Esophagus muscularis mucosa (tissue), 4 donors: ENCODE measurements around the gene DNAH10. TPM values are rescaled to one million over a fixed set of nuclear protein-coding genes. Genes with fewer than 3 reads are reported as not detected.

Source experiments
- DNase-seq: peaks from one replicate; pipeline ENCODE4 v3.0.0-alpha.2; 2017; ENCODE audit errors: extremely low spot score
- H3K27ac ChIP-seq, 4 donors: fragments of 200-600 bp; sonication (generic); replicated peaks in 1 of 4; 1 replicate in 3 of 4; 2 replicates in 1 of 4; pipeline ENCODE4 v1.5.1; 2016 to 2019; ENCODE audit warnings: mild to moderate bottlenecking in 1 of 4
- H3K27me3 ChIP-seq, 4 donors: fragments of 200-600 bp; sonication (generic); one replicate each; pipeline versions ENCODE4 v1.5.1 to v1.6.0; 2016 to 2019
- H3K36me3 ChIP-seq, 4 donors: fragments of 200-600 bp; sonication (generic); one replicate each; pipeline ENCODE4 v1.5.1; 2016 to 2019
- H3K4me1 ChIP-seq, 4 donors: fragments of 200-600 bp; sonication (generic); one replicate each; pipeline ENCODE4 v1.5.1; 2016 to 2019
- H3K4me3 ChIP-seq, 4 donors: fragments of 200-600 bp; sonication (generic); 1 replicate in 2 of 4; 2 replicates in 2 of 4; pipeline ENCODE4 v1.5.1; 2016 to 2019; ENCODE audit warnings: mild to moderate bottlenecking in 4 of 4, moderate library complexity in 1 of 4
- H3K9me3 ChIP-seq, 4 donors: fragments of 200-600 bp; sonication (generic); 1 replicate in 3 of 4; 2 replicates in 1 of 4; pipeline ENCODE4 v1.5.1; 2016 to 2019
- EP300 ChIP-seq: sonication (generic); formaldehyde crosslinking; IDR thresholded peaks from one replicate; pipeline ENCODE4 v1.6.1; 2017; ENCODE audit warnings: antibody characterized with exemption
- POLR2A ChIP-seq: fragments of 450-650 bp; IDR thresholded peaks from one replicate; pipeline ENCODE4 v1.6.1; 2017; ENCODE audit warnings: antibody characterized with exemption, moderate library complexity, mild to moderate bottlenecking, low read depth
- POLR2AphosphoS5 ChIP-seq, 2 donors: sonication (generic); formaldehyde crosslinking; IDR thresholded peaks; one replicate each; pipeline ENCODE4 v1.6.1; 2017; ENCODE audit warnings: antibody characterized with exemption in 2 of 2
- WGBS: methylation state at CpG from one replicate; pipeline ENCODE4 v1.1.5; 2018; 5-methylcytosine and 5-hydroxymethylcytosine counted together
- intact Hi-C: fragments of 100-400 bp; cut with DNase I; formaldehyde crosslinking; loops from one replicate; pipeline ENCODE4 v1.15.1; 2023
- total RNA-seq, 4 donors: library from RNA; depleted of rRNA; stranded (reverse); fragments of >200 nt; gene quantifications; one replicate each; pipeline versions ENCODE4 v1.1.0 to v1.2.1, GENCODE V29; 2016
- TF ChIP-seq, protein P1 (sequence below), 3 experiments: fragments of 200-600 bp in 2 of 3; fragments of 450-650 bp in 1 of 3; sonication (generic) in 2 of 3; IDR thresholded peaks; one replicate each; pipeline ENCODE4 v1.5.1; 2017 to 2019; ENCODE audit warnings: antibody characterized with exemption in 3 of 3, mild to moderate bottlenecking in 2 of 3, moderate library complexity in 1 of 3

The DNAH10 gene
- total RNA-seq, 4 donors from 2014 or later: 0.06 to 1.3 TPM; not detected in 2

GRCh38 chr12:123941000-123941399, 178.9 kb downstream of the DNAH10 start:
- DNase-seq: no peak
- H3K4me1 ChIP-seq: peaks cover 0 to 2% (median 1%) of the 10 kb centered on the region in 4 donors
- TF ChIP-seq EP300 (no peak), POLR2A (no peak), POLR2AphosphoS5 (IDR thresholded peaks at IDR 0.05) (no peak)
- TF ChIP-seq, protein P1, sequence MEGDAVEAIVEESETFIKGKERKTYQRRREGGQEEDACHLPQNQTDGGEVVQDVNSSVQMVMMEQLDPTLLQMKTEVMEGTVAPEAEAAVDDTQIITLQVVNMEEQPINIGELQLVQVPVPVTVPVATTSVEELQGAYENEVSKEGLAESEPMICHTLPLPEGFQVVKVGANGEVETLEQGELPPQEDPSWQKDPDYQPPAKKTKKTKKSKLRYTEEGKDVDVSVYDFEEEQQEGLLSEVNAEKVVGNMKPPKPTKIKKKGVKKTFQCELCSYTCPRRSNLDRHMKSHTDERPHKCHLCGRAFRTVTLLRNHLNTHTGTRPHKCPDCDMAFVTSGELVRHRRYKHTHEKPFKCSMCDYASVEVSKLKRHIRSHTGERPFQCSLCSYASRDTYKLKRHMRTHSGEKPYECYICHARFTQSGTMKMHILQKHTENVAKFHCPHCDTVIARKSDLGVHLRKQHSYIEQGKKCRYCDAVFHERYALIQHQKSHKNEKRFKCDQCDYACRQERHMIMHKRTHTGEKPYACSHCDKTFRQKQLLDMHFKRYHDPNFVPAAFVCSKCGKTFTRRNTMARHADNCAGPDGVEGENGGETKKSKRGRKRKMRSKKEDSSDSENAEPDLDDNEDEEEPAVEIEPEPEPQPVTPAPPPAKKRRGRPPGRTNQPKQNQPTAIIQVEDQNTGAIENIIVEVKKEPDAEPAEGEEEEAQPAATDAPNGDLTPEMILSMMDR (IDR thresholded peaks at IDR 0.05): no peak
- intact Hi-C loops: no loop called here
- no peaks in the 10 kb centered on the region for H3K9me3 ChIP-seq
- H3K27me3 ChIP-seq: no peaks in the 10 kb centered on the region
- H3K27ac ChIP-seq: no peak overlapping the region
- peaks cover 54 to 97% (median 85%) of the 10 kb centered on the region in 4 donors for H3K36me3 ChIP-seq
- WGBS: 94% methylated on average over 4 of the region's 9 CpGs
- no peak overlapping the region for H3K4me3 ChIP-seq

DNA sequence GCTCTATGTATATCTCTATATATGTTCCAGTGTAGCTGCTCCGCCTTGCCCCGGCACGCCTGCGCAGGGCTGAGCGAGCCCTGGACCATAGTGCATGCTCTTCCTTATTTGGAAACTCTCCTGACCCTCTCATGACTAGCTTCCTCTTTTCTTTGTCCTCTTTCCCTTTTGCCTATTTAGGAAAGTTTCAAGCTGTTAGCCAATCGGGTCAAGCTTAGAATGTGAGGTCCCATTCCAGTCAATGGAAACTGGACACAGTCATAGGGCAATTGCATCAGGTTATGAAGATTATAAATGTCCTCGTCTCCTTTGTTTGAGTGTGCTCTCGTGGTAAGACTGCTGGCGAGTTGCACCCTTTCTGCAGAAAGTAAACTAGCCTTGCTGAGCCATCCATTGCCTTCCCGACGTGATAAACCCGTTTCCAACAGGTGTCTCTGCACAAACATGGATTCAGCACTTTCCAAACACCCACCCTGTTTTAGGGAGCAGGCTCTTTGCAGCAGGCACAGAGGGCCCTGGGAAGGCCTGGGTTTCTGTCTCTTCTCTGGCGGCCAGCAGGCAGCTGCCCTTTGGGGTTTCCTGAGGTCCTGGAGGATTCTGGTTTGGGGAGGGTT, 179.6 kb downstream of the DNAH10 start:
- H3K9me3 ChIP-seq: no peaks in the 10 kb centered on the region
- peaks cover 47 to 90% (median 77%) of the 10 kb centered on the region in 4 donors for H3K36me3 ChIP-seq
- H3K4me1 ChIP-seq: peaks cover 6 to 10% (median 8%) of the 10 kb centered on the region in 4 donors
- H3K27me3 ChIP-seq: no peaks in the 10 kb centered on the region
- 90% methylated on average over 13 of the region's 13 CpGs for WGBS
- no peak for DNase-seq
- TF ChIP-seq POLR2AphosphoS5 (IDR thresholded peaks at IDR 0.05) (no peak), POLR2A (no peak), EP300 (no peak)
- TF ChIP-seq, protein P1 (IDR thresholded peaks at IDR 0.05): no peak
- H3K27ac ChIP-seq: no peak overlapping the region
- no peak overlapping the region for H3K4me3 ChIP-seq
- intact Hi-C loops: no loop called here

DNA sequence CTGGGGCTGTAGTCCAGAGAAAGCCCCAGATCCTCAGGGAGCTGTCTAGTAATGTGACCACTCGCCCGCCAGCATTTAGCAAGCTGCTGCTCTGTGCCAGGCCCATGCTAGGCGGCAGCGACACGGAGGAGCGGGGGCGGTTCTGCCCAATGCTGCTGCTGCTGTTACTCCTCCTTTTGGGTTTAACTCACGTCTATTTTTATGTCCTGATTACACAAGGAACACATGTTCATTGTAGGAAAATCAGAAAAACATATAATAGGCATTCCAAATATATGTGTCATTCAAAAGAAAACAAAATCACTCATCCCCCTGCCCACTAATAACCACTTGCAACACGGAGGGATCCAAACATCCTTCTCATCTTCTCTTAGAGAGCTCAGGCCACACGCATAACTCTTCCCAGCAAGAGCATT, 180.1 kb downstream of the DNAH10 start:
- Histone ChIP-seq H3K9me3 (no peaks in the 10 kb centered on the region), H3K4me1 (peaks cover 11 to 15% (median 14%) of the 10 kb centered on the region in 4 donors), H3K36me3 (peaks cover 42 to 85% (median 72%) of the 10 kb centered on the region in 4 donors), H3K27ac (no peak overlapping the region), H3K4me3 (no peak overlapping the region), H3K27me3 (no peaks in the 10 kb centered on the region)
- no peak for DNase-seq
- 90% methylated on average over 7 of the region's 10 CpGs for WGBS
- intact Hi-C loops: no loop called here
- TF ChIP-seq EP300: no peak
- TF ChIP-seq, protein P1 (IDR thresholded peaks at IDR 0.05): no peak
- TF ChIP-seq POLR2A: no peak
- no peak for TF ChIP-seq POLR2AphosphoS5 (IDR thresholded peaks at IDR 0.05)

DNA sequence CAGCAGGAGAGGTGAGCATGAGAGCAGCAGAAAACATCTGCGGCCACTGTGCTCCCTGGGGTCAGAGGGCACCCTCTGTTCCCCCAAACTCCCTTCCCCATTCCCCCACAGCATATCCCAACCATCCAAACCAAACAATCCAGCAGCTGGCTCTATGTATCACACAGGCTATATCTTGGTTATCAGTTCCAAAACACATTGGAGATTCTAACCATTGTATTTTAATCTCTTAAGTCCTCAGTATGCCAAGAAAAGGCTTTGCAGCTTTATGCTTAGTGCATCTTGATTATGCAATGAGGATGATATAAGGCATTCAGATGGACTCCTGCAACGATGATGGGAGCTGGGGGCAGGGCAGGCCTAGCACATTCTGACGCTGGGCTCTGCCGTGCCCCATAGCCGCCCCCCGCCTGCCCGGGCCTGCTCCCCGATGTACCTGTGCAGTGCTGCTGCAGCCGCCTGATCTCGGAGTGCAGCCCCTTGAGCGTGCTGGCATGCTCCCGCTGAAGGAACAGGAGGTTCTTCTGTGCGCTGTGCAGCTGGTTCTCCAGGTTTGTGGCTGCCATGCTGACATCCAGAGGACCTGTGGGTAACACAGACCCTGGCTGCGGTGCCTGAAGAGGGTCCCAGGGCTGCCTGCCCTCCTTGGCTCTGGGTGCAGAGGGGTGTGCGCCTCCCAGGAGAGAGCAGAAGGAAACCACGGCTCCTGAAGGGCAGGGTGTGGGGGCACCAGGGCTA, 181.0 kb downstream of the DNAH10 start:
- H3K36me3 ChIP-seq: peaks cover 40 to 76% (median 66%) of the 10 kb centered on the region in 4 donors
- WGBS: 95% methylated on average over 2 of the region's 16 CpGs

More for the DNA sequence above, 181.0 kb downstream of the DNAH10 start:
- TF ChIP-seq EP300 (no peak), POLR2AphosphoS5 (IDR thresholded peaks at IDR 0.05) (no peak), POLR2A (no peak)
- TF ChIP-seq, protein P1 (IDR thresholded peaks at IDR 0.05): no peak
- H3K27ac ChIP-seq: no peak overlapping the region
- H3K4me3 ChIP-seq: no peak overlapping the region
- H3K9me3 ChIP-seq: no peaks in the 10 kb centered on the region
- intact Hi-C loops: no loop called here
- H3K4me1 ChIP-seq: peaks cover 11 to 21% (median 17%) of the 10 kb centered on the region in 4 donors
- H3K27me3 ChIP-seq: no peaks in the 10 kb centered on the region
- DNase-seq: no peak
